NB4 (cell line): ENCODE measurements around the gene CLMN.

Source experiments
- CTCF ChIP-seq: IDR thresholded peaks from one replicate; pipeline ENCODE4 v1.5.1; 2012; ENCODE audit warnings: low read depth, low read length
- MAX ChIP-seq: IDR thresholded peaks from 2 replicates; pipeline ENCODE4 v1.6.1; 2011; ENCODE audit warnings: low read depth, low read length
- POLR2A ChIP-seq: IDR thresholded peaks from 2 replicates; pipeline ENCODE4 v1.6.1; 2011; ENCODE audit warnings: mild to moderate bottlenecking; ENCODE audit not compliant: insufficient read length; ENCODE audit errors: extremely low read depth

GRCh38 chr14:95270203-95270602 lies 49.5 kb downstream of the CLMN start:
- no peak for TF ChIP-seq MAX
- no peak for TF ChIP-seq POLR2A
- no peak for TF ChIP-seq CTCF
